GM12873 (cell line): ENCODE data around the gene VARS2.

Source experiments
- CTCF ChIP-seq: IDR thresholded peaks from 2 replicates; pipeline ENCODE4 v1.5.1; 2012; ENCODE audit warnings: low read depth, mild to moderate bottlenecking, moderate library complexity, low read length, control low read depth; ENCODE audit not compliant: insufficient read depth; ENCODE audit errors: missing control alignments

VARS2 gene

GRCh38 chr6:30887901-30888815 is 25.9 kb upstream of the VARS2 start:
- no peak for TF ChIP-seq CTCF

DNA sequence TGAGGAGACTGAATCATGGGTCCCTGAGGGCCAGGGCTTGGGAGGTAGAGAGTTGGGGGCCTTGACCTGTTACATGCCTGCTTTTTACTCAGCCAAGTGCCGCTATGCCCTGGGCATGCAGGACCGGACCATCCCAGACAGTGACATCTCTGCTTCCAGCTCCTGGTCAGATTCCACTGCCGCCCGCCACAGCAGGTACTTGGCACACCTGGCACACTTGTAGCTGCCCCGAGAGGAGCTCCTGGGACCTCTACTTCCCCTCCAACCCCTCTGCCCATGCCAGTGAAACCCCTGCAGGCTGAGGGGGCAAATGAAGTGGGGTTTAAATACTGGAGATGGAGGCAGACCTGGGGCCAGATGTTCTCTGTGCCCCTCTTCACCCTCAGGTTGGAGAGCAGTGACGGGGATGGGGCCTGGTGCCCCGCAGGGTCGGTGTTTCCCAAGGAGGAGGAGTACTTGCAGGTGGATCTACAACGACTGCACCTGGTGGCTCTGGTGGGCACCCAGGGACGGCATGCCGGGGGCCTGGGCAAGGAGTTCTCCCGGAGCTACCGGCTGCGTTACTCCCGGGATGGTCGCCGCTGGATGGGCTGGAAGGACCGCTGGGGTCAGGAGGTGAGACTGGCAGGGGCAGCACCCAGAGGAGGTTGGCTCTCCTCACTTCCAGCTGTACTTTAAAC is 25.1 kb upstream of the VARS2 start:
- no peak for TF ChIP-seq CTCF

DNA sequence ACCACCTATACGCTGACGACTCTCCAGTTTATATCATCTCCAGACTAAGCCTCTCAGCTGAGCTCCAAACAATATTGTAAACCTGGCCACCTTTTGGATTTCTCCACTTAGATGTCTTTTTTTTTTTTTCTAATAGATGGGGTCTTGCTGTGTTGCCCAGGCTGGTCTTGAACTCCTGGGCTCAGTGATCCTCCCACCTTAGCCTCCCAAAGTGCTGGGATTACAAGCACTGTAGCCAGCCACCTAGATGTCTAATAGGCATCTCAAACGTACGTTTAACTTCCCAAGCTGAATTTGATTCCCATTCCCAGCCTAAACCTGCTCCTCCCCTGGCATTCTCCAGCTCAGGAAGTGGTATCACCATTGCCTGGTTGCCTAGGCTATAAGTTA is 24.5 kb upstream of the VARS2 start:
- no peak for TF ChIP-seq CTCF

- TF ChIP-seq CTCF = no peak
Measured at GRCh38 chr6:30889921-30890645, 24.0 kb upstream of the VARS2 start.

GRCh38 chr6:30890646-30891449 is 23.2 kb upstream of the VARS2 start:
- no peak for TF ChIP-seq CTCF

GRCh38 chr6:30891450-30891723 is 22.7 kb upstream of the VARS2 start:
- TF ChIP-seq CTCF = no peak
